IPS-18a (cell line): Measurements from ENCODE around the gene PRKAR2B.

Source experiments
- H3K27ac ChIP-seq: one replicate; pipeline ENCODE4 v1.5.1; 2013; ENCODE audit warnings: low read length
- H3K27me3 ChIP-seq: one replicate; pipeline ENCODE4 v1.6.1; 2013; ENCODE audit warnings: mild to moderate bottlenecking, low read length; ENCODE audit not compliant: control insufficient read depth, insufficient read depth
- H3K36me3 ChIP-seq: one replicate; pipeline ENCODE4 v1.6.1; 2013; ENCODE audit warnings: low read depth, low read length; ENCODE audit not compliant: control insufficient read depth
- H3K4me1 ChIP-seq: one replicate; pipeline ENCODE4 v1.6.1; 2013; ENCODE audit warnings: low read depth, low read length; ENCODE audit not compliant: control insufficient read depth
- H3K4me3 ChIP-seq: one replicate; pipeline ENCODE4 v1.5.1; 2013; ENCODE audit warnings: low read length
- H3K9ac ChIP-seq: one replicate; pipeline ENCODE4 v1.6.1; 2013; ENCODE audit warnings: mild to moderate bottlenecking, low read length, moderate library complexity
- H3K9me3 ChIP-seq: one replicate; pipeline ENCODE4 v1.6.1; 2013; ENCODE audit warnings: low read depth, low read length; ENCODE audit not compliant: control insufficient read depth

Gene PRKAR2B

DNA sequence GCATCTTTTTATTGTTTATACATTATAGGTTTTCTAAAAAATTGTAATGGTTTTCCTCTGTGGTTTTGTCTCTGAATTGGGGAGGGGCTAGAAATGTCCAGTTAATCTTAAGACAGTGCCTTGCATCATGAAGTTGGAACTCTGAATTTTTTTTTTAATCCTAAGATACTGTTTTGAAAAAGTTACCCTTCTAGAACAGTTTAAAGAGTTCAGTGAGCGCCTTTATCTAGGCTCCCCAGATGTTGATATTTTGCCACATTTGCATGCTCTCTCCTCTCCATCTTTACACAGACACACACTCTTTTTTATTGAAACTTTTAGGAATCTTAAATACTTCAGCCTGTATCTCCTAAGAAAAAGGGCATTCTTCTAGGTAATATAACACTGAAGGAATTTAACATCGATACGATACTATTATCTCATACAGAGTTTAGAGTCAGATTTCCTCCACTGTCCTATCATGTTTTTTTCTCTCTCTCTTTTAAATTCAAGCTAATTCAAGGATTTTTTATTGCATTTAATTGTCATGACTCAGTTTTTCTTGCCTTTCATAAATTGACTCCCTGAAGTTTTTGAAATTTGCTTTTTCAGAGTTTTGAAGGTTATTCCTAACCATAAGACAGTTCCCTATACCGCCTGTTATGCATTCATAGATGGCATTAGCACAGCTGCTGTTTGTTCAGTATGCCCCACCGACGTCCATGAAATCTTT is 31.5 kb downstream of the PRKAR2B start:
- H3K27ac ChIP-seq, result no peak overlapping the region
- H3K27me3 ChIP-seq, result no peaks in the 10 kb centered on the region
- no peaks in the 10 kb centered on the region for H3K36me3 ChIP-seq
- no peaks in the 10 kb centered on the region for H3K9me3 ChIP-seq
- no peak overlapping the region for H3K9ac ChIP-seq
- no peaks in the 10 kb centered on the region for H3K4me1 ChIP-seq
- H3K4me3 ChIP-seq, result no peak overlapping the region

DNA sequence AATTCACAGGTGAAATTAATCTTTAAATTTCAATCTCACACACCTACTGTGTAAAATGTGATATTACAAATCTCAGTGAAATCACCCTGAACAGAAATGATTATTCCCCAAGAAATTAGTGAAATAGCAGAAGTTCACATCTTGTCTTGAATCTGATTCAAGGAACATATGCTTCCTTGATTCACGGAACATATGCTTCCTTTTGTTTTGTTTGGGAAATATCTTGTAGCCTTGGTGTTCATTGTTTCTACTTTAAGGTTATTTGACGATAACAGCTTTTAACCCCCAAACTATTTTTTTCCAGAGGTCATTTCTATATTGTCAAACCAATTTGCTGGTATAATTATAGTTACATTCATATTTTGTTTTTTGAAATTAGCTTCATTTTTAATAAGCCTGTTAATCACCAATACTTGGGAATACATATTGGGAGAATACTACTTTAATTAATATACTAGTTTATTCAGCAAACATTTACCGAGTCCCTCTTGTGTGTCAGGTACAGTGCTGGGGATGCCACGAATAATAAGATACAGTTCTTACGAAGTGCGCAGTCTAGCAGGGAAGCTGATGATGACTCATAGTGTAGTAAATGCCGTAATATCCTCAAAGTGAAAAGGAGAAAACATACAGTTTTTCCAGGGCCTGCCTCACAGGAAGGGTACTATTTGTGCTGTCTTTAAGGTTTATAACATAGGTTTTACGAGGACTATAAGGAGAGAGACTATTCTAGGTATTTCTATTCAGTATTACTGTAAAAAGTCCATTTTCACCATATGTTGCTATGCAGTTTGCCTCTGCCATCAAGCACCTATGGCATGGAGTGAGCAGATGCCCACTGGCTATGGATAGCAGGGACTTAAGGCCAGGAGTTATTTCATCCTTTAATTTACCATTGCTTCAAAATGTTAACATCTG is 32.5 kb downstream of the PRKAR2B start:
- H3K27ac ChIP-seq, result no peak overlapping the region
- H3K4me3 ChIP-seq, result no peak overlapping the region
- H3K4me1 ChIP-seq, result no peaks in the 10 kb centered on the region
- H3K27me3 ChIP-seq, result no peaks in the 10 kb centered on the region
- no peaks in the 10 kb centered on the region for H3K9me3 ChIP-seq
- no peaks in the 10 kb centered on the region for H3K36me3 ChIP-seq
- no peak overlapping the region for H3K9ac ChIP-seq

DNA sequence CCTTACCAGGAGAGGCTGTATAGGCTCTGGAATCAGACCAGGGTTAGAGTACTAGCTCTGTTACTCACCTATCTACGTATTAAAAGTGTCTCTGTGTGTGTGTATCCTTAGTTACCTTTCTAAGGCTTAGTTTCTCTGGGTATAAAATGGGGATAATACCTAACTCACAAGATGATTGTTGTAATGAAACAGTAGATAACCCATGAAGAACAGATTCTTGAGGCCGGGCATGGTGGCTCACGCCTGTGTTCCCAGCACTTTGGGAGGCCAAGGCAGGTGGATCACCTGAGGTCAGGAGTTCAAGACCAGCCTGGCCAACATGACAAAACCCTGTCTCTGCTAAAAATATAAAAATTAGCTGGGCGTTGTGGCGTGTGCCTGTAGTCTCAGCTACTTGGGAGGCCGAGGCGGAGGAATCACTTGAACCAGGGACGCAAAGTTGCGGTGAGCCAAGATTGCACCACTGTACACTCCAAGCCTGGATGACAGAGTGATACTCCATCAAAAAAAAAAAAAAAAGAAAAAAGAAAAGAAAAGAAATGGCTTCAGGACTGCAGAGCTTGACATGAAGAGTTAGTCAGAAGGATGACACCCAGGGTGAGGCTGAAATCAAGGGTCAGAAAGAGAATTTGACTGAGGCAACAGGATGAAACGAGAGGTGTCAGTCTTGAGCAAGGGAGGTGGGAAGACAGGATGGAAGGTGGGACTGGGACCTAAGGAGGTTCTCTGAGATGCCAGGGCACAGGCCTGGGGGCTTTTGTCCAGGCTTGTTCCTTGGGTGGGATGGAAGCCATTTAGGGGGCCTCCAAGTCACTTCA is 33.4 kb downstream of the PRKAR2B start:
- no peaks in the 10 kb centered on the region for H3K4me1 ChIP-seq
- H3K27me3 ChIP-seq, result no peaks in the 10 kb centered on the region
- no peaks in the 10 kb centered on the region for H3K36me3 ChIP-seq
- H3K4me3 ChIP-seq, result no peak overlapping the region
- no peak overlapping the region for H3K9ac ChIP-seq
- no peak overlapping the region for H3K27ac ChIP-seq
- no peaks in the 10 kb centered on the region for H3K9me3 ChIP-seq

DNA sequence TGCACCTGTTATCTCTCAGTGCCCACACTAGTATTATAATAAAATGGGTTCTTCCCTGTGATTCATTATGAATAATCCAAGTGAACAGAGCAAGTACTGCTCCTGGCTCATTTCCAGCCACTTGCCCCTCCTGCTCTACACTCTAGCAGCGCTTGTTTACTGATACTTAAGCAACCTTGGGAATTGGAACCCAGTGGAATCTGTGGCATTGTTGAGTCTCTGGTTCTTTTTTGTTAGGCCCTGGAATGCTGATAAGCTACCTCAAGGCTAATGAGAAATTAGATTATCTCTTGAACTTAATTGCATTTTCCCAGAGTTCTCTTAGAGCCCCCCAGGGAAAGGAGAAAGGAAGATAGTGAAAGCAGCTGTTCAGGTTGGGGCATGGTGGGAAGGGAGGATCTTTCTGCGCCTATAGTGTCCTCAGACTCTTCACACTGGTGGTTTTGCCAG is 34.0 kb downstream of the PRKAR2B start:
- Histone ChIP-seq H3K9ac (no peak overlapping the region), H3K27me3 (no peaks in the 10 kb centered on the region), H3K27ac (no peak overlapping the region), H3K4me3 (no peak overlapping the region), H3K4me1 (no peaks in the 10 kb centered on the region), H3K36me3 (no peaks in the 10 kb centered on the region), H3K9me3 (no peaks in the 10 kb centered on the region)

DNA sequence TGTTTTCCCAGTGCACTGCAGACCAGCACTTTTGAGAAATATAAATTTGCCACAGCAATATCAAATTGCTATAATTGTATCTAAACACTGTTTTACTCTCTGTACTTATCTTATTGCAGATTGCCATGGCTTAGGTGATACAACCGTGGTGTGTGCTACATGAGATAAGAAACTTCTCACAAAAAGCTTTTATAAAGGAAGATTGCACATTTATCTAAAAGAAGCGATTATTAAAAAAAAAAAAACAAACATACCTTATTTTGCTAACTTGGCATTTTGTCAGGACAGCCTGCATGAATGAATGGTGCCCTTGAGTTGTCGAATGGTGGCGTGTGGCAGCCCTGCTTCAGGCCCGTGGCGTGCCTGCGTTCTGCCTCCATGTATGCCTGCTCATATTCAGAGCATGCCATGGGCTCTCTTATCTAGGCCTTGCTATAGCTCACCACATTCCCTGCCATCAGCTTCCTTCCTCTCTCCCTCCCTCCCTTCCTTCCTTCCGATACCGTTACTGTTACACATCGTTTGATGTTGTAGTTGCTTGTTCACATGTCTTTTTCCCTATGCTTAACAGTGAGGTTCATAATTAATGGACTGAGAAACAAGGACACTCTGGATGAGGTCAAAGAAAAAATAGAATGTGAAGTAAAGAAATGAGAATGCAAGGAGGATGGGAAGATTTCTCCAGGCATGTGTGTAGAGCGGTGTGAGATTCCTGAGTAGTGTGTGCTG is 34.9 kb downstream of the PRKAR2B start:
- Histone ChIP-seq H3K27ac (no peak overlapping the region), H3K9me3 (no peaks in the 10 kb centered on the region), H3K27me3 (no peaks in the 10 kb centered on the region), H3K4me1 (no peaks in the 10 kb centered on the region), H3K36me3 (no peaks in the 10 kb centered on the region), H3K4me3 (no peak overlapping the region), H3K9ac (no peak overlapping the region)

DNA sequence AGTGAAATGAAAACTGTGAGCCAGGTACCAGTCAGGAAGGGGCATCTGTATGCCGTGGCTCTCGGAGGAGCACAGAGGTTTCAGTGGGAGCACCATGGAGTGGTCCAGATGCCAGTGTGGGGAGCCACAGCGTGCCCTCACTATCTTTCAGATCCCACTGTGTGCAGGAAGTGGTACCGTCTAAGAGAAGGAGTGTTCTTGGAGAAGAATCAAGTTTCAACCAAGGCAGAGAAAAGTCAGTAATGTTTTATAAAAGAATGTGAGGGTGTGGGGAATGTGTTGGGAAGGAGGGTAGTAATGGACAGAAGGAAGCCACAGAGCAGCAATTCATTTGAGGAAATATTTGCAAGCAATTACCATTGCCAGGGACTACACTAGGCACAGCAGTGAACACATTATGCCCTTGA is 35.6 kb downstream of the PRKAR2B start:
- Histone ChIP-seq H3K9ac (no peak overlapping the region), H3K27ac (no peak overlapping the region), H3K9me3 (no peaks in the 10 kb centered on the region), H3K4me3 (no peak overlapping the region), H3K4me1 (no peaks in the 10 kb centered on the region), H3K27me3 (no peaks in the 10 kb centered on the region), H3K36me3 (no peaks in the 10 kb centered on the region)

DNA sequence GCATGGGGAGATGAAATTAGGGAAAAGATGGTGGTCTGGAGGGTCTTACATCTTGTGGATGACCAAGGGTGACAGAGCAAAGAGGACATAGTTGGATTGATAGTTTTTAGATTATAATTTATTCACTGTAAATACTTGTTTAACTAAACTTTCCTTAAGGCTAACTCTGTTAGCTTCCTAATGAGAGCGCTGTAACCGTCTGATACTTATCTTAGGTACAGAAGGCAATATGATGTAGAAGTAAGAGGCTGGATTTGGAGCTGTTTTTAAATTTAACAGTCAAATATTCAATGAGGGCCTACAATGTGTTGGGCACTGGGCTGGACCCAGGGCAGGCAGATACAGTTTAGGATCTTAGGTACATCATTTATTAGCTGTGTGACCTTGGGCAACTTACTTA is 36.0 kb downstream of the PRKAR2B start:
- Histone ChIP-seq H3K36me3 (no peaks in the 10 kb centered on the region), H3K27ac (no peak overlapping the region), H3K27me3 (no peaks in the 10 kb centered on the region), H3K4me3 (no peak overlapping the region), H3K9me3 (no peaks in the 10 kb centered on the region), H3K4me1 (no peaks in the 10 kb centered on the region), H3K9ac (no peak overlapping the region)

DNA sequence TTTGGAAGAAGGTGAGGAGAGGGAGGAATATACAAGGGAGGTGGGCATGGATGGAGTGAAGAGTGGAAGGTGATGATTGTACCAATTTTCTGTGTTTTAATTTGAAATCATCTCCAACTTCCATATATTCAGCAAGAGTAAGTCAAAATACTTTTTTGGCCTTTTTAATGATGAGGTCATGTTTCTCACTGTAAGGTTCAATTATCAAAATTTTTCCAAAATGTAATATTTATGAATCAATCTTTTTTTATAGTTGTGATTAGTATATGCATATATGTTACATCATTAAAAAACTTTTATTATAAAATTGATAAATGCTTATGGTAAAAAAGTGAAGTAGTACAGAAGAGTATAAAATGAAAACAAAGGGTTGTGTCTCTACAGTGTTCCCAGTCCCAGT is 40.7 kb downstream of the PRKAR2B start:
- no peaks in the 10 kb centered on the region for H3K9me3 ChIP-seq
- H3K4me3 ChIP-seq, result no peak overlapping the region
- H3K27me3 ChIP-seq, result no peaks in the 10 kb centered on the region
- H3K9ac ChIP-seq, result no peak overlapping the region
- no peaks in the 10 kb centered on the region for H3K36me3 ChIP-seq
- H3K27ac ChIP-seq, result no peak overlapping the region
- peaks cover 5% of the 10 kb centered on the region for H3K4me1 ChIP-seq

DNA sequence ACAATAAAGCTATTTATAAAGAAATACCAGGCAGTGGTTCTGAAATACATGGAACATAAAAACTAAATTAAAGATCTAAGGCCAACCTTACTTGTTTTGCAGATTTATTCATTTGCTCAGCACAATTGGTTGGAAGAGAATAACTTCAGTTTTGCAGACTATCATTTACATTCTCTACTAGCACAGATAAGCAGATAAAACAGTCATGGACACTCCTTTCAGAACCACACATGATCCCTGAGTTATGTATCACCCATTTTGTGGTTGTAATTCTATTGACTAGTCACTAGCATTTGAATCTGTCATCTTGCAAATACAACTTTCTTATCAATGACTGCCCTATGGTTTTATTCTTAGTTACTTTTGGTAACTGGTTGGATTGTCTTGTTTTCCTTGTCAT is 45.1 kb downstream of the PRKAR2B start:
- Histone ChIP-seq H3K27me3 (no peaks in the 10 kb centered on the region), H3K9me3 (no peaks in the 10 kb centered on the region), H3K4me1 (peaks cover 8% of the 10 kb centered on the region), H3K36me3 (no peaks in the 10 kb centered on the region), H3K27ac (no peak overlapping the region), H3K4me3 (no peak overlapping the region), H3K9ac (no peak overlapping the region)

DNA sequence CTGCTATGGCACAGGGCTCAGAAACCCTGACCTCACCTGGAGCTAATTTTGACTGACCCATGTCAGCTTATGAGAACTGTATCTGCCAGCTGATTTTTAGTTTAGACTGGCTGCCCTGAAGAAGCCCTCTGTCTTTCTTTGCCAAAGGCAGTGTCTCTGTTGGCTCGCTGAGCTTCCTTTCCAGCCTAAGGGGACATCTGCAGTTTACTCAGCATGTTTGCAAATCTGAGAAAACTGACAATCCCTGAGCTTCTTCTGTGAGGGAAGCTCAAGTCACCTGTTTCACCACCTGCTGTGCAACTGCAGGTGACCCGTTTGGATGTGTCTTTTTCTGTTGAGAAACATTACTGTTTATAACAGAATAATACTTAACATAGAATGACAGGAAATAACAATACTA is 46.0 kb downstream of the PRKAR2B start:
- Histone ChIP-seq H3K9ac (no peak overlapping the region), H3K4me3 (no peak overlapping the region), H3K36me3 (no peaks in the 10 kb centered on the region), H3K27me3 (no peaks in the 10 kb centered on the region), H3K9me3 (no peaks in the 10 kb centered on the region), H3K27ac (no peak overlapping the region), H3K4me1 (peaks cover 8% of the 10 kb centered on the region)

DNA sequence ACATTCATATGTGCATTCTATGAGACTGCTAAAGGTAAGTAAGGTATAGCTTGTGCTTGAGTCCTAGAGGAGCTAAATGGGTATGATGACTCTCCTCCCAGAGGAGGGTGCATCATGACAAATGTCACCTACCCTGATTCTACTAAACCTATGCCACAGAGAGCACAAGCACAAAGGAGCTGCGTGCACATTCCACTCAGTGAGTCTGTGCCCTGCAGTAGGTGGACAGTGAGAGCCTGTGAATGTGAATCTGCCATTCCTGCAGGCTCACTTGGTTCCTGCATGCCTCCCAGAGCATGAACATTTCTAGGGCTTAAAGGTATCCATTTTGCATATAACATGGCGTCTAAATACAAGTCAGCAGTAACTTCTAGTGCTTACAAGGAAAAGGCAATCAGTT is 46.8 kb downstream of the PRKAR2B start:
- H3K9ac ChIP-seq, result no peak overlapping the region
- H3K27me3 ChIP-seq, result no peaks in the 10 kb centered on the region
- peaks cover 8% of the 10 kb centered on the region for H3K4me1 ChIP-seq
- H3K36me3 ChIP-seq, result no peaks in the 10 kb centered on the region
- no peak overlapping the region for H3K27ac ChIP-seq
- no peaks in the 10 kb centered on the region for H3K9me3 ChIP-seq
- no peak overlapping the region for H3K4me3 ChIP-seq
